ENCODE data around the gene MYH6.

Gene MYH6

GRCh38 chr14:23375527-23376251, 32.4 kb downstream of the MYH6 start:
- DNase-seq: no peak

DNA sequence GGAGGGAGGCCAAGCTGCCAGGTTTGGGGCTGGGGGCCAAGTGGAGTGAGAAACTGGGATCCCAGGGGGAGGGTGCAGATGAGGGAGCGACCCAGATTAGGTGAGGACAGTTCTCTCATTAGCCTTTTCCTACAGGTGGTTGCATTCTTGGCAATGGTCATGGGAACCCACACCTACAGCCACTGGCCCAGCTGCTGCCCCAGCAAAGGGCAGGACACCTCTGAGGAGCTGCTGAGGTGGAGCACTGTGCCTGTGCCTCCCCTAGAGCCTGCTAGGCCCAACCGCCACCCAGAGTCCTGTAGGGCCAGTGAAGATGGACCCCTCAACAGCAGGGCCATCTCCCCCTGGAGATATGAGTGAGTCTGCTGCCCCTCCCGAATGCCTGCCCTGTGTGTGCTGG, 35.0 kb downstream of the MYH6 start:
- no peak for DNase-seq

GRCh38 chr14:23372509-23372908, 35.6 kb downstream of the MYH6 start, which contains the start of gene IL25:
Gene IL25, plus strand, starts transcription at chr14:23372809.
- no peak for DNase-seq

GRCh38 chr14:23371865-23372264, 36.2 kb downstream of the MYH6 start:
- DNase-seq: no peak

DNA sequence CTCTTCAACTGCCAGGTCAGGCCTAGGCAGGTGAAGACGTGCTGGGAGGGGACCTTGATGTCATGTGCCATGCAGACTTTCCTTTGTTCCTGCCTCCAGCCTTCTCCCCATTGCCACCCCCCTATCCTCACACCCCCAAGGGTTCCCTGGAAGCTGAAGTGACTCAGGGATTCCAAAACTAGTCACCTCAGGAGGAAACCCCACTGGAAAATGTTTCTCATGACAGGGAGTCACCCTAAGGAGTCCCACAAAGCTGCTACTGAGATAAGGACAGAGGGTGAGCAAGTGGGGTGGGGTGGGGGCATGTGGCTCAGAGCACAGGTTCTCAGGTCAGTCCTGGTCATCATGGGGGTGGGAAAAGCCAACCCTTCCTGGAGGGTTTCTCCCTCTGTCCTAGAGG, 37.9 kb downstream of the MYH6 start:
- DNase-seq: no peak

DNA sequence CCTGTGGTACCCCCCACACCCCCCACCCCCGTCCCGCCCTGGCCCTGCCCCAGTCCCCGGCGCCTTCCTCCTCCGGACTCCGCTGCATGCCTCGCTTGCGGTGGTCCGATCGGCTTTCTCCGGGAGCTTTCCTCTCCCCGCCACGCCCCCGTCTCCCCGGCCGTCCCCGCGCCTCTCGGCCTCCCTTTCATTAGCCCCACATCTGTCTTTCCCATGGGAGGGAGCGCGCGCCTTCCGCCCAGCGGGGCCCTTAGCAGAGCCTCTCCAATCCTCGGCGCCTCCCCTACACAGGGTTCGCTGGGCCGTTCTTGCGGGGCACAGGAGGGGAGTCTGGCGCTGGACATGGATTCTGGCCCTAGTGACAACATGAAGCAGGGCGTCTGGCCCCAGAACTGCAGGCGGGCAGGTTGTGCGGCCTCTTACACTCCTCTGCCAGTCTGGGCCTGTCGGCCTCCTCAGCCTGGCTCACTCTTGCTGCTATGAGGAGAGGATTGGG, 41.6 kb downstream of the MYH6 start:
- DNase-seq: no peak

GRCh38 chr14:23365732-23366425, 42.2 kb downstream of the MYH6 start:
- DNase-seq: no peak

GRCh38 chr14:23365036-23365731, 42.9 kb downstream of the MYH6 start, which contains the start of gene EFS:
Gene EFS, minus strand, starts transcription at chr14:23365172. Its CDS starts 147 bp downstream, at chr14:23365025.
- DNase-seq: no peak

GRCh38 chr14:23364164-23365035, 43.7 kb downstream of the MYH6 start:
- no peak for DNase-seq

- DNase-seq: no peak
These were observed 45.9 kb downstream of the MYH6 start for GRCh38 chr14:23362200-23362599.

DNA sequence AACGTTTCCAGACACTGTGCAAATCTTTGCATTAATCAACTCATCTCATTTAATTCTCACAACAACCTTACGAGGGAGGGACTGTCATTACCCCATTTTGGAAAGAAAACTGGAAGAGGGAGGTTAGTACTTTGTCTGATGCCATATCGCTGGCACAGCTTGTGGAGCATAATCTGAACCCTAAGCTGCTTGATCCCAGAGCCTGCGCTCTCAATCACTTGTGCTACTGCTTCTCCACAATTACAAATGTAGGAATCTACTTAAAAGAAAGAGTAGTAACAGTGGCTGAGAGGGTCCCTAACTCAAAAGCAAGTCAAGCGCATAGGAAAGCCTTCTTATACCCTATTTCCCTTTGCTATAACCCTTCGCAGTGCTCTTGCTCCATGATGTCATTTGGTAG, 46.3 kb downstream of the MYH6 start:
- DNase-seq: no peak

DNA sequence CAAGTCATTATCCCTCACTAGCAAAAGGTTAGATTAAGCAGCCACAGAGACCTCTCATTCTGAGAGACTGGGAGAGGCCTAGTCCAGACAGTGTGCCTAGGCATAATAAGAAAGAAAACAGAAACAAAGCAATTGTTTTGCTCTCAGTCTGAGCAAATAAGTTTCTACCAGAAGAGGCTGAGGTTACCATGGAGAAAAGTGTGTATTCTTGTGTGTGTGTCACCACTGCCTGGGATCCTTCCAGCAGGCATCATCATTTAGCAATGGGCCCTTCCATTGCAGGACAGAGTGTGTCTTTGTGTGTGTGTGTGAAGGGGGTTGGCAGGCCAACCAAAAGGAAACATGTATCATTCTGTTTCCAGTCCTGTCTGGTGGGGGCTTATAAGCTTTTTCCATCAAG, 46.8 kb downstream of the MYH6 start:
- DNase-seq: no peak

DNA sequence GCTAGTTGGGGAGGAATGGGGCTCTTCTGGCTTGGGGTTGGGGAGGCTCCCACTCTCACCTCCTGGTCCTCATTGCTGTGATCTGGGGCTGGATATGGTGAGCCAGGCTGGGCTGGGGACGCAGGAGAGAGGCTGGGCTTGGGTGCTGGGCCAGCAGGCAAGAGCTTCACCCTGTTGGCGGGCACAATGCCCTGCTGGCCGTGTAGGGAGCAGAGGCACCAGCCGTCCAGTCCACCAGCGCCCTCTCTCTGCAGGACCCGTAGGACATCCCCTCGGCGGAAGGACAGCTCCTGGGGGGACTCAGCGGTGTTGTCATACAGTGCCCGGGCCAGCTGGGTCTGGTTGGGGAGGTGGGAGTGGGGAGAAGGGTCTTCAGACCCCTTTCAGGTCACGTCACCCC, 47.6 kb downstream of the MYH6 start:
- DNase-seq: no peak

DNA sequence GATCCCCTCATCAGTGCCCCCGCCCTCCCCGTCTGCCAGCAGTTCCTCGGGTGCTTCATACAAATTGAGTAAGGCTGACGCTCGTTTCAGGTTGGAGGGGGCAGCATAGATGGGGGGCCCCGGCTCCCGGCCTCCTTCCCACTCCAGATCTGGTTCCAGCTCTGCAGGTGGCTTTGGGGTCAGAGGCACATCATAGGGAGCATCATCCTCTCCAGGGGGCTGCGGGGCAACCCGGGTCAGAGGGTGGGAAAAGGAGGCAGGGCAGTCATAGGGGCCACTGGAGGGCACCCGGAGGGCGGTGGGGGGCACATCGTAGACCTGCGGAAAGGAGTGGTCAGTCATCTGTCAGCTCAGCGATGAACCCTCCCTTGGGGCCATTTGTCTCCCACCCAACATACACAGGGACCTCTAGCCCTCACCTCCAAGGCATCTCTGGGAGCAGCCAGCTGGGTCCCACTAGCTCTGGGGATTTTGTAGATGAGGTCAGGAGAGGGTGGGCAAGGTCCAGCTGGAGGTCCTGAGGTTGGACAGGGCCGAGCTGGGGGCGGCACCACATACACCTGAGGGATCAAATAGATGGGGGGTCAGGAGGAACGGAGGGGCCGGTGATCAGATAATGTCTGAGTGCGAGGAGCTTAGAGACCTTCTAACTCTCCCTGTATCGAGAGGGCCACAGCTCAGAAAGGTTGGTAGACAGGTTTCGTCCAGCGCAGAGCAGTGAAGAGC, 48.2 kb downstream of the MYH6 start:
- no peak for DNase-seq

DNA sequence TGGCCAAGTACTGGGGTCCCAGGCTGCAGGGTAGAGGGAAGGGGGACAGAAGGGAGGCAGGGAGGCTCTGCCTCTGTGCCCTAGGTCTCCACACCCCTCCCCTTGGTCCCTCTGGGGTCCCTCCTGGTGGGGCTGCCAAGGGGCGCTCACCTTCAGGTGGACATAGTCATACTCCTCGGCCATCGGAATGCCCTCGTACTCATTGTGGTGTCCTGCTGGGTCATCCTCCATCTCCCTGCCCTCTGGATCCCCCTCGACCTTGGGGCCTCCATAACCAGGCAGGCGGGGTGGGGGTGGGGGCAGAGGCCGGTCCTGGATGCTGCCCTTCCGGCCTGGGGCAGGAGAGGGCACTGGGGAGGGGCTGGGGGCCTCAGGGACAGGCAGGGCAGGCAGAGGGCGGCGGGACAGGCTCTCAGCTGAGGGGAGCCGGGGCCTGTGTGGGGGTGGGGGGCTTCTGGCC, 48.9 kb downstream of the MYH6 start:
- DNase-seq: no peak

GRCh38 chr14:23358553-23359166, 49.4 kb downstream of the MYH6 start:
- DNase-seq: no peak

GRCh38 chr14:23358042-23358441, 50.0 kb downstream of the MYH6 start:
- no peak for DNase-seq

- DNase-seq: no peak
These were observed 50.8 kb downstream of the MYH6 start for GRCh38 chr14:23357261-23357660.

GRCh38 chr14:23356662-23357061, 51.4 kb downstream of the MYH6 start:
- no peak for DNase-seq

GRCh38 chr14:23355871-23356435, 52.1 kb downstream of the MYH6 start:
- no peak for DNase-seq

DNA sequence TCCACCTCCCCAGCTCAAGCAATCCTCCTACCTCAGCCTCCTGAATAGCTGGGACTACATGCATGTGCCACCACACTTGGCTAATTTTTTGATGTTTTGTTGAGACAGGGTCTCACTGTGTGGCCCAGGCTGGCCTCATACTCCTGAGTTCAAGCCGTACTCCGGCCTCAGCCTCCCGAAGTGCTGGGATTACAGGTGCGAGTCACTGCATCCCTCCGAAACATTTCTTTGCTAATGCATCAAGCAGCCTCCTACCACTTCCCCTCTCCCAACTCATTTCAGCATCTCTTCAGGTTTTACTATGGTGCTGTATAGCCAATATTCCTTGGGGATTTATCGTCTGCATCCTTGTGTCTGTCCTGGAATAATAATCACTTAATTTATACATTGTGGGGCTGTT, 53.1 kb downstream of the MYH6 start:
- DNase-seq: no peak
